ENCODE data around the gene MSI2.

The MSI2 gene

GRCh38 chr17:57706761-57707160, 450.4 kb downstream of the MSI2 start:
- no peak for DNase-seq

- DNase-seq = peak; percentile 31
Observed at GRCh38 chr17:57707892-57708291, 451.6 kb downstream of the MSI2 start.

GRCh38 chr17:57708410-57708809, 452.1 kb downstream of the MSI2 start:
- no peak for DNase-seq

- no peak for DNase-seq
Observed at GRCh38 chr17:57713140-57713539, 456.8 kb downstream of the MSI2 start.

GRCh38 chr17:57714665-57715180, 458.4 kb downstream of the MSI2 start:
- no peak for DNase-seq

GRCh38 chr17:57715981-57716380, 459.7 kb downstream of the MSI2 start:
- no peak for DNase-seq

- no peak for DNase-seq
Observed at GRCh38 chr17:57718878-57719277, 462.6 kb downstream of the MSI2 start.

GRCh38 chr17:57720386-57721035, 464.2 kb downstream of the MSI2 start:
- no peak for DNase-seq

GRCh38 chr17:57721967-57722703, 465.8 kb downstream of the MSI2 start:
- no peak for DNase-seq

- DNase-seq = no peak
Observed at GRCh38 chr17:57722704-57723043, 466.4 kb downstream of the MSI2 start.

GRCh38 chr17:57723427-57724025, 467.2 kb downstream of the MSI2 start:
- DNase-seq = no peak

- no peak for DNase-seq
Observed at GRCh38 chr17:57724026-57724728, 467.9 kb downstream of the MSI2 start.

GRCh38 chr17:57724729-57725125, 468.4 kb downstream of the MSI2 start:
- DNase-seq = no peak

- no peak for DNase-seq
Observed at GRCh38 chr17:57726213-57726790, 470.0 kb downstream of the MSI2 start.

GRCh38 chr17:57726838-57727237, 470.5 kb downstream of the MSI2 start:
- no peak for DNase-seq

GRCh38 chr17:57727630-57728175, 471.4 kb downstream of the MSI2 start:
- DNase-seq = no peak

- DNase-seq = no peak
Observed at GRCh38 chr17:57730026-57730701, 473.8 kb downstream of the MSI2 start.

GRCh38 chr17:57732062-57732461, 475.7 kb downstream of the MSI2 start:
- DNase-seq = no peak

GRCh38 chr17:57733085-57733484, 476.8 kb downstream of the MSI2 start:
- no peak for DNase-seq

Measured in NCI-H345 (cell line).